Stimulated activated CD8-positive, alpha-beta memory T cell treated with anti-CD3 and anti-CD28 coated beads, Interleukin-12 subunit alpha, Interleukin-12 subunit beta, amount 100 ng/mL, for 1 hour (primary cell): ENCODE measurements around the gene ZXDC.

Experiments used
- DNase-seq: peaks from one replicate; pipeline ENCODE4 v3.0.0-alpha.2; 2020; ENCODE audit warnings: low read depth

The ZXDC gene

DNA sequence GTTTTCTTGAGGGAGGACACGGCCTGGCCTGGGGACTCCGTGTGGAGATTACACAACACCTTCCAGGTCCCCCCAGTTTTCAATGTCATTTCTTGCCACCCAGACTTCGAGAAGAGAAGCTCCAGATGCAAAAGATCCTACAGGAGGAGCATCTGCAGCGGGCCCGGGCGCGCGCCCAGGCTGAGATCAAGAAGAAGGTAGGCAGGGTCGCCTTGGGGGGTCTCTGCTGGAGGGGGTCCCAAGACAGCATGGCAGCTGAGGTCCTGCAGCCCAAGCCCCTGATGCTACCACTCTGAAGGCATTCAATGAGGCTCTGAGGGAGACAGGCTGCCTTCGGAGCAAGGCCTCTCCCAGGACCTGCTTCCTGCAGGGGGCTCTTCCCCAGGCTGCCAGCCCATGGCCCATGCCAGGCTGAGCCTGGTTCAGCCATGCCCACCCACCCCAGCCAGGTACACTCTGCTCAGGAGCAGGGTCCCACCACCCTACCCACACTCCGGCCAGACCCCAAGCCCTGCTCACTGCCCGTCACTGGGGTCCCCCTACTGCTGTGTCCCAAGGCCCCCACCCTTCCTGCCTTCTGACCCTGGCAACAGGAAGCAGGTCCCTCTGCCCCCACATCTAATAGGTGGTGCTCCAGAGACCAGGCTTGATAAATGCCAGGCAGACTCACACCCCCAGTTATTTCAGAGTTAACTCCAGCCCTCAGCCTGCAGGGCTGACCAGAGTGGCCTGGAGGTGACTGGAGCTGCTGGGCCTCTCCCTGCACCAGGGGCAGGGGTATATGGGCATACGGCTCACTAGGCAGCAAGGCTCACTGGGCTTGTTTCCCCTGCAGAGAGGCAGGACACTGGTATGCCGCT, 40.0 kb downstream of the ZXDC start:
- DNase-seq, result no peak

DNA sequence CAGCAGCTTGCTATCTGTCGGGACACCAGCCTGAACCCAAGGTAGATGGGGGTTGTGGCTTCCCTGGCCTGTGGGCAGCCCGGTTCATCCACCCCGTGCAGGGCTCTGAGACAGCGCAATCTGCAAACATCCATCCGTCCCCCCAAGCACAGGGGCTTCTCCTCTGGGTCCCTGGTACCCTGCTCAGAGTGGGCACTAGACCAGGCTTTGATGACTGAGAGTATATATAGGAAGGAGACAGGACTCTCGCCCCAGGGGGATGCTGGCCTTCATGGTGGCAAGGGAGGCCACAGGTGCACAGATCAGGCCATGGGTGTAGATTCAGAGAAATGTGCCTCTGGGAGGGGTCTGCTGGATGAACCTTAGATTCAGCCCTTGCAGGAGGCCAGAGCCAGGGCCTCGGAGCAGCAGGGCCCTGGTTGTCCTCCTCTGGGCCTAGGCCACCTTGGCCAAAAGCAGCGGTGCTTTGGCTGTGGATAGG, 40.7 kb downstream of the ZXDC start:
- no peak for DNase-seq

DNA sequence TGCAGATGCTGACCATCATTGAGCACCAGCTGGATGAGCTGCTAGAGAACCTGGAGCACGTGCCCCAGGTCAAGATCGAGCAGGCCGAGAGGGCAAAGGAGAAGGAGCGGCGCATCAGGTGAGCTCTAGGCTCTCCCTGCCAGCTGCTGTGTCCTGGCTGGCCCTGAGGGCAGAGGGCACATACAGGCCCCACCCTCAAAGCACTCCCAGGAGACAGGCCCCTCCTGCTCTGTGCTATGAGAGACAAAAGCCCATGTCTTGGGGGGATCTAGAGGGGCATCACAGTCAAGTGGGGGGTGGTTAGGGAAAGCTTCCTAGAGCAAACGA, 41.5 kb downstream of the ZXDC start:
- DNase-seq, result no peak

DNA sequence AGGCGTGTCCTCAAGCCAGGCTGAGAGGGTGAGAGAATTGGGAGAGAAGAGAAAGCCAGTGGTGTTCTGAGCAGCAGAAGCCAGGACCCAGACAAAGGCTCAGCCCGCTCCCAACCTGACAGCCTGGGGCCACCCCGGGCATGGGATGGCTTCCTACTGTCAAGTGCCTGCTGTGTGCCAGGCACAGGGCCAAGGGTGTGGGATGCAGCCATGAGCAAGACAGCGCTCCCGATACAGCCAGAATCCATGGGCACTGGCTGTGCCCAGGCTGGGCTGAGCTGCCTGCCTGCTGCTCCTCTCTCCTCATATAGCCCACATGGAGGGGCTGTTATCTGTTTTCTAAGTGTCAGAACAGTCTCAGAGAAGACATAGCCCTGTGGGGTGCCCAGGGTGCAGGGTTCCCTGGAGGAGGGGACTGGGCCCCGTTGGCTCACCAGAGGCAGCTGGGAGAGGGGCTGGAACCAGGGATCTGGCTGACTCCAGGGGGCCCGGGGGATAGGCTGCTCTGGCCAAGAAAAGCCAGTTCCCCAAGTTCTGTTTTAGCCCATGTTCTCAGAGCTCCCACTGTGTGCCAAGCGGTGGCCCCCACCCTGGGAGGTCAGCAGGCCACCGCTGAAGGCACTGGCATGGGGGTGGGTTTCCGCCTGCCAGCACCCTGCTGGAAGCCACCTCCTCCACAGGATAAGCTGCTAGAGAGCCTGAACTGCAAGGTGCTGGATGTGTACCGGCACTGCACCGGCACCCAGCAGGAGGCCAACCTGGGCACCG, 42.0 kb downstream of the ZXDC start:
- no peak for DNase-seq

DNA sequence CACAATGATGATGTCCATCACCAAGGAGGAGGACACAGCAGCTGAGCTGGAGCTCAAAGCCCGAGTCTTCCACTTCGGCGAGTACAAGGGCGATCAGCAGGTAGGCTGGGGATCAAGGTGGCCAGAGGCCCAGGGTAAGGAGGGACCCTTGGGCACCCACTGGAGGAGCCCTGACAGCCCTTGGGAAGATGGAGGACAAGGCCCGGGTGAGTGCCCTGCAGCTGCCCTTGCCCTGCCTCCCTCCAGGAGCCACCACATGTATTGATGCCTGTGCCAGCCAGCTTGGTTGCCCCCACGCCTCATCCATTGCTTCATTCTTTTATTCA, 42.6 kb downstream of the ZXDC start:
- DNase-seq, result no peak

DNA sequence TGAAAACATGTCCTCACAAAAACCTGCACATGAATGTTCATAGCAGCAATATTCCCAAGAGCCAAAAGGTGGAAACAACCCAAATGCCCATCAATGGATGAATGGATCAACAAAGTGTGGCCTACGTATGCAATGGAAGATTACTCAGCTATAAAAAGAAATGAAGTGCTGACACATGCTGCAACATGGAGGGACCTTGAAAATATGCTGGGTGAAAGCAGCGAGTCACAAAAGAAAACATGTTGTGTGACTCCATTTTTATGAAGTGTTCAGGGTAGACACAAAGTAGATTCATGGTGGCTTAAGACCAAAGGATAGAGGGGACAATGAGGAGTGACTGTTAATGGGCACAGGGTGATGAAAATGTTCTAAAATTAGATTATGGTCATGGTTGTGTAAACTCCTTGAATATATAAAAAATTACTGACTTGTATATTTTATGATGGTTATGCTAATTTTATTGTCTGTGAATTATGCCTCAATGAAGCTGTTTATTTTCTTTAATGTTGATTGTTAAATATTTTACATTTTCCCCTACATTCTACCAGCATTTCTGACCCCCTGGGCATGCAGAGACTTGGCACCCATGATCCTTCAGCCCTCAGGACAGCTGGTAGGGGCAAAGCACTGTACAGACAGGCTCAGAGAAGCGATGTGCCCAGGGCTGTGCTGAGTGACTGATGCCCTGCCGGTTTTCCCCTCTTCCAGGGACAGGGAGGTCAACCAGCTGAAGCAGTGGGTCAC, 43.2 kb downstream of the ZXDC start:
- DNase-seq, result no peak

DNA sequence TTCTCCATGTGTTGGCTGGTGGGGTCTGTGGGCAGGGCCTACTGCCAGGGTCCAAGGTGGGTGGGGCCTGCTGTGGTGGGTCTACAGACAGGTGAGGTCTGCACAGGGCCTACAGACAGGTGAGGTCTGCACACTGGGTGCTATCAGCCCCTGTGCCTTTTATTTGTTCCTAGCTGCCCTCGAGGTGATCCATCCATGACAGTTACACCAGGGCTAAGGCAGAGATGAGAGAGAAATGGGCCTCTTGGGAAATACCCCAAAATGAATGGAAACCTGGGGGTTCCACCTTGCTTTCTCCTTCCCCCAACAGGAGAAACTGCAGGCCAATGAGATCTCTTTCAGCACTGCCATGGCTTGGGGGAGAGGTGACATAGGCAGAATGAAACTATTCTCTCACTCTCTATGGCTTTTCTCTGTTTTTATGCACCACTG, 44.6 kb downstream of the ZXDC start:
- no peak for DNase-seq

DNA sequence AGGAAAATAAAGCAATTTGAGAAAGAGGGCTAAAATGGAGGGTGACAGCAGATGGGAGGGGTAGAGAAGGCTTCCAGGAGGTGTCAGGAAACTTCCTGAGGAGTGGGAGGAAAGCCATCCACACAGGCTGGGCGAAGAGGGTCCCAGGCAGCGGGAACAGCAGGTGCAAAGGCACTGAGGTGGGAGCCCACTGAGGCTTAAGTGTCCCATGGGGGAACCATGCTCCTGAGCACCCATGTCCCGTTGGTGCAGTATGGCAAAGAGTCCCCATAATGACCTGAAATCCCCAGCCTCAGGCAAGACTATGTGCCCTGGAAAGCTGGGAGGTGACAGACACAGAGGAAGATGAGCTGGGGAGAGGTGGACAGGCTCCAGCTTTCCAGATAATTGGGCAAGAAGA, 50.9 kb downstream of the ZXDC start:
- DNase-seq, result no peak

DNA sequence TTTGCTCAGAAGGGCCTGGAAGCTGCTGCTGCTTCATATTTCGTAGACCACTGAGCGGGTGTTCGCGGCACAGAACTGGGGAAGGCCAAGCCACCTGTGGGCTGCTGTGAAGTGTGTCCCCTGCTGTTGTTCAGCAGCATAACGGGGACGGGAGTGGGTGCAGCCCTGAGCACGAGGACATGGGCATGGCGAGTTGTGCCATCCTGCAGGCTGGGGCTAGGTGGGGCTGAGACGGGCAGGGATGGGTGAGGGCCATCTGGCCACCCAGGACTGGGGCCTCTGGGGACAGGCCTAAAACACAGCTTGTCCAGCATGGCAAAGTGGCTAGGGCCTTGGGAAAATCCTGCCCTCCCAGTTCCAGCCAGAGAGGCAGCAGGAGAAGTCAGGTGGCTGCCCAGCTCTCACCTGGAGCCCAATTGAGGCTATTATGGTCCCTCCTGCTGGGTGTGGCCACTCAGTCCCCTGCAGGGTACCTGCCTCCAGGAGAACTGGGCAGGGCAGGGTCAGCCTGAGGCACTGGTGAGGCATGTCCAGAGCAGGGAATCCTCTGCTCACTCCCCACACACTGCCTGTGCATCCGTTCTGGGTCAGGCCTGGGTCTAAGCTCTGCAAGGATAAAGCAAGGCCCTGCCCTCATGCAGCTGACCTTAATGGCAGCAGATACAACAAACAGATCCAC, 51.5 kb downstream of the ZXDC start:
- no peak for DNase-seq

DNA sequence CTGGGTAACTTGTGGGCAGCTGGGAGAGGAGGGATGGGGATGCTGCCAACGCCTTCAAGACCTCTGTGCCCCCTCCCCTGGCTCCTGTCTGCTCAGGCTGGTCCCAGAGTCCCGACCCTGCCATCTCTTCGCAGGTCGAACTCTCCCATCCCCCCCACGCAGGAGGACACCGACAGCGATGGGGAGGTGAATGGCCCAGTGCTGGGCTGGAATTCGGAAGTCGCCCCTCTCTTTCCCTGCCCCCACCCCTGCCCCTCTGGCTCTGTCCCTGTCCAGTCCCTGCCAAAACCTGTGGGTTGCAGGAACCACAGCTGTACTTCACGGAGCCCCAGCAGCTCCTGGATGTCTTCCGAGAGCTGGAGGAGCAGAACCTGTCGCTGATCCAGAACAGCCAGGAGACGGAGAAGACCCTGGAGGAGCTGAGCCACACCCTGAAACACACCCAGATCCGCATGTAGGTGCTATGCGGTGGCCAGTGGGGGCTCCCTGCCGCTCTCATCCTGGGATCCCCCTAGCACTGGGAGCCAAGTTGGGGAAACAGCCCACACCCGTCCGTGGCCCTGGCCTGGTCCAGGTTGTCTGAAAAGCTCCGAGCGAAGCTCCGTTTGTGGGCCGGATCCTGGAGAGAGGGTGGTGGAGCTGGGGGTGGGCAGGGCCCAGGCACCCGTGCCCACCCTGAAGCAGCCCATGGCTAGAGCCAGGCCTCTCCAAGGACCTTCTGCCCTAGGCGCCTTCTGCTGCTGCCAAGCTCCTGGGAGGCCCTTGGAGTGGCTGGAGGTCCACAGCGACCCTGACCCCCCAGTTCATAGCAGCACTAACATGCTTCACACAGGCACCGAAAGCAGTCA, 52.3 kb downstream of the ZXDC start:
- DNase-seq, result no peak

DNA sequence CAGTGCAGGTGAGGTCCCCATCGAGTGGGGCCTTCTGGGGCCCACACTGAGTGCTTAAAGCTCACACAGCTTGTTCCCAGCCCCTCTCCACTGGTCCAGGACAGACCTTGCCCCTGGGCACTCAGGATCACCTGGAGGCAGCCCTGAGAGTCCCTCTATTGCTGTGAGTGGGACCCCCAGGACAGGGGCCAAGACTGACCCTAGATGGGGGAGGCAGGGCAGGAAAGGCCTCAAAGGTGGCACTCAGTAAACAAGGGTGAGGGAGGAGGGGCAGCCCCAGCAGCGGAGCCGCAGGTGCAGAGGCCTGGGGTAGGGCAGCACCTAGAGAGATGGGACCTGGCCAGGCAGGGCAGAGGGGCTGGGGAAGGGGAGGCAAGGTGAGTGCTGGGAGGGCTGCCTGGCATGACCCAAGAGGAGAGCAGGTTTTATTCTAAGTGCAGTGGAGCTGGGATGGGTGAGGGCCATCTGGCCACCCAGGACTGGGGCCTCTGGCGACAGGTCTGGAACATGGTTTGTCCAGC, 53.1 kb downstream of the ZXDC start:
- no peak for DNase-seq

DNA sequence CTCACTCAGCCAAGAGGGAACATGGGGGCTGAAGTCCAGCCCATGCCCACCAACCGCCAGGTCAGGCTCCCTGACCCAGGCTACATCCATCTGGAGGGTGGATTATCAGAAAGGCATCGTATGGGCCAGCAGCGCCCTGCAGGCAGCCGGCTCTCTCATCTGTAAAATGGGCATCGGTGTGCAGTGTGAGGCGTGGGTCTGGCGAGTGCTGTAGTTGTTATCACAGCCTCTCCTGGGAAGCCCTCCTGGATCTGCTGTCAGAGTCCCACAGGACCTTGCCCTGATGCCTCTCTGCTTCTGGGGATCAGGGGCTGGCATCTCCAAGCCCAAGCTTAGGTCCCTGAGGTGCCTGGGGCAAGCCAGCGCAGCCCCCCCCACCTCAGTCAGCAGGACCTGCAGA, 53.6 kb downstream of the ZXDC start:
- no peak for DNase-seq

DNA sequence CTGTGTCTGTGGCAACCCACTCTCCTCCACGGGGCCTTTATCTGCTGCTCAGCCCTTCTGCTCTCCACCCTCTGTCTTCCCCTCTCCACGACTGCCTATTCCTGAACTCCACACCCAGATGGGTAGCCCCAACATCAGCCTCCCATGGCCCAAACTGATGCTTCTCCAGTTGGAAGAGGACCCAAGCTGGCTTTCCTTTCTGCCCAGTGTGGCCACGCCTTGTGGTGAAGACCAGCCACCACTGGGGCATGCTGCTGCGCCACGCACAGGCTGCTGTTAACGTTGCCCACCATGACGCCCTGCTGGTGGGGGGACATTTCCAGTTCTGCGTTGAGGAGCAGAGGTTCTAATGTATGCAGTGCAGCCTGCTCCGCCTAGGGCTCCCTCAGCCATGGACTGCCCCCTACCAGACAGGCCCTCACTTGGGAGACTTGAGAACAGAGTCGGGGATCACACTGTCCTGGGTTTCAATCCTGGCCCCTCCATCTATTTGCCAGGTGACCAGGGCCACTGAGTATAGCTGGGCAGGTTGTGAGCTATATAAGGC, 54.0 kb downstream of the ZXDC start:
- no peak for DNase-seq

DNA sequence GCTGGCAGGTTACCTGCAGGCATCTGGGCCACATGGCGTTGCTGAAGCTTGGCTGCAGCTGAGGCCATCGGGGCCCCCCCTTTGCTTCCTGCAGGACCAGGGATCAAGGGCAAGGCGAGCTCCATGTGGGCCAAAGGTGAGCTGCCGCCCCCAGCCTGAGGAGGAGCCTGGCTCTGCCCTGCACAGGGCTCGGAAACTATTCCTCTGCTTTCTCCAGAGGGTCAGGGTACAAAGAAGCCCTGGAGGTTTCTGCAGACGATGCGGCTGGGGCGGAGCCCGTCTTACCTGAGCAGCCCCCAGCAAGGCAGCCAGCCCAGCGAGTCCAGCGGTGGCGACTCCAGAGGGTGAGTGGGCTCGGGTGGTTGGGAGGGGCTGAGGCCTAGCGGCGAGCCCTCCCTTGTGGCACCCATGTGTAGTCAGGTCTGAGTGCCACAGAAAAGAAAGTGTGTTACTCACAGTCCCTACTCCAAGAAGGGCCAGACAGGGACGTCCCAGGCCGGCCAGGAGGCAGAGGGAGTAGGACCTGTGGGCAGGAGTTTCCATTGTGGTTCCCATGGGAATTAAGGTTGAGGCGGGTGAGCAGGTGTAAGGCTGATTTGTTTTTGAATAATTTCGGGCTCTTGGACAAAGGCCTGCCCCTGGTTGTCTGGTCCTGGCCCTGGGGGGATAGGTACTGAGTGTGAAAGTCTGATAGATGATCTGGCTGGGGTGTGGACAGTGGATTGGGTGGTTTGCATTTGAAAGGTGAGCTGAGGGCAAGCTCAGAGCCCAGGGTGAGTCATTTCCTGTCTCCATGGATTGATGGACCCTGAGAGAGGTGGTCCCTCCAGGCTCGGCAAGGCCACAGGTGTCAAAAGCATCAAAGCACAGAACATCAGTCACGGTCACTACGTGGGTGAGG, 55.6 kb downstream of the ZXDC start:
- no peak for DNase-seq

DNA sequence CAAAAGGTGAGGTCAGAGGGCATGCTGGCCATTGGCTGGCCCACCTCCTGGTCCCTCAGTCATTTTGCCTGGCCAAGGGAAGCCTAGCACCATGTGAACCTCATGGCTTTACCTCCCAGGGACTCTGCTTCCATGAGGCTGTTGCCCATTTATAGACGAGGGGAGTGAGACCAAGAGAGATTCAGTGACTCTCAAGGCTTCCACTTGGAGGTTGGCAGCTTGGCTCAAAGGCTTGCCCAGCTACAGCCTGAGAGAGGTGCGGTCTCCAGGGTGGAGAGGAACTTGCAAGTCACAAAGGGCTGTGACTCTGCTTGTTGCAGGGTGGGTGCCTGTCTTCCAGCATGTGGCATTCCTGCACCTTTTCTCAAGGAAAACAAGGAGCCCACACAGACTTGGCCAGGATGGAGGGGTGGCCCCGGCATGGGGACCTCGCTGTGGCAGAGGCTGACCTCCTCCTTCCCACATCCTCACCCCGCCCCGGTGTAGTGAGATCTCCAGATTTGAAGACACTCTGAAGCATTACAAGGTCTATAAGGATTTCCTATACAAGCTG, 56.5 kb downstream of the ZXDC start:
- no peak for DNase-seq

DNA sequence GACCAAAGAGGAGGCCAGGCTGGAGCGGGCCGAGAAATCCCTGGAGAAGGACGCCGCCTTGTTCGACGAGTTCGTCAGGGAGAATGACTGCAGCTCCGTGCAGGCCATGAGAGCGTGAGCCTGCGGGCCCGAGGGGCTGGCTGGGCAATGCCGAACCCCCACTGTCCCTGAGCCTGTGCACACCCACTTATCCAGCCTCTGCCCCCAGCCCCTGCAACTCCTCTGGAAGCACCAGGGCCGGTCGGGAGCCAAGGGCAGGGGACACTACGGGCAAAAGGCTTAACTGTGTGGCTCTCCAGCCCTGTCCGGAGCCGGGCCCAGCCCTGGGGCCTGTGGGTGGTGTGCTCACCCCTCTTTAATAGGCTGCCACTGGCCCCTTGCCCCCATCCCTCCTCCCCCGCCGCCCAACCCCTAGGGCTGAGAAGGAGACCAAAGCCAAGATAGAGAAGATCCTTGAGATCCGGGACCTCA, 57.0 kb downstream of the ZXDC start:
- no peak for DNase-seq

DNA sequence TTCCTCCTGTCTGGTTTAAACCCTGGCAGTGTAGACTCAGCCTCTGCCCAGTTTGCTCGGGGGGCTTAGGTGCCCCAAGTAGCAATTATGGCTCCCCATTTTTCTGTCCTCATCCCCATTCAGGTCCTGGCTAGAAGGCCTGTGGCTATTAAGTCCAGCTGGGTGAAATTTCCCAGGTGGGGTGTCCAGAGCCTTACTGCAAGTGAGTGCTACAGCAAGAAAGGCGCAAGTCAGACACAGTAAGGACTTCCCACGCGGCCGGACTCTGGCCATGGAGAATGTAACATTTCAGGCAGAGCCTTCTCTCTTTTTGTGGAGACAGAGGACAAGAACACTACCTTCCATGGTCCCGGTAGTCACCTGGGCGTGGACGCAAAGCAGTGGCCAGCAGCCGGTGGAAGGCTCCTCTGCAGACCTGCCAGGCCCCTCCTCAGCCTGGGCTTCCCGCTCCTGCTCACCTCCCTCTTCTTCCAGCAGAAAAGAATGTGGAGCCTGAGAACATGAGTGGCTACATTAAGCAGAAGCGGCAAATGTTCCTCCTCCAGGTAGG, 57.6 kb downstream of the ZXDC start:
- no peak for DNase-seq

DNA sequence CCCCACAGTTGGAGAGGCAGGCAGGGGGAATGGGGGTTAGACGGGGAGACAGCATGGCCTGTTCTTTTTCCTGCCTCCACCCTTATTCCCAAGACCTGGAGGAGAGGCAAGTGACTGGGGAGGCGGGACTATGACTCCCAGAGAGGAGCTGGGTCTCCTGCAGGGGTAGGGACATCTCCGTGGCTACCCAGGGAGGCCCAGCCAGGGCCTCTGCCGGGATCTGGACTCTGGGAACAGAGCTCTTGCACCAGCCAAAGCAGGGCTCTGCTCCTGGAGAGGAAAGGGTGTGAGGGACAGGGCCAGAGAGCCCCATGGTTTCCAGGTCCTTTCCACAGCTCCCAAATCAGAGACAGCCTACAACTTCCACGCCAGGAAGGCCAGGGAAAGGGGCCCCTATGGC, 58.2 kb downstream of the ZXDC start:
- no peak for DNase-seq

DNA sequence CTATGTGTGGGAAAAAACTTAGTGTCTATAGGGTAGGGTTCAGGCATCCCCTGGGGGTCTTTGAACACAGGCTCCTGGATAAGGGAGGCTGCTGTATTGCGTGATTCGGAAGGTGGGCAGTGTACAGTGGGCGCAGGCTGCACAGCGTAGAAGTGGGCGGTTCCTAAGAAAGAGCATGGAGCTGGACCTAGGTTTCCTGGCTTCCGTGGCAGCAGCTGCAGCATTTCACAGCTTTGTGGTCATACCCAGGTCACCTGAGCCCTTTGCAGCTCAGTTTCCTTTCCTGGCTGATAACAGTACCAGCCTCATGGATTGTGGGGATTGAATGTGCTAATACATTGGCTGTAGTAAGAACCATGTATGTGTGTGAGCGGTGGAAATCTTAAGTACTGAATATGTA, 58.7 kb downstream of the ZXDC start:
- no peak for DNase-seq
